Measurements from ENCODE around the gene COL27A1. TPM values are rescaled to one million over a fixed set of nuclear protein-coding genes. Genes with fewer than 3 reads are reported as not detected.

COL27A1 gene
- total RNA-seq, 1 donor from 2014 or later, result 0.33 TPM

DNA sequence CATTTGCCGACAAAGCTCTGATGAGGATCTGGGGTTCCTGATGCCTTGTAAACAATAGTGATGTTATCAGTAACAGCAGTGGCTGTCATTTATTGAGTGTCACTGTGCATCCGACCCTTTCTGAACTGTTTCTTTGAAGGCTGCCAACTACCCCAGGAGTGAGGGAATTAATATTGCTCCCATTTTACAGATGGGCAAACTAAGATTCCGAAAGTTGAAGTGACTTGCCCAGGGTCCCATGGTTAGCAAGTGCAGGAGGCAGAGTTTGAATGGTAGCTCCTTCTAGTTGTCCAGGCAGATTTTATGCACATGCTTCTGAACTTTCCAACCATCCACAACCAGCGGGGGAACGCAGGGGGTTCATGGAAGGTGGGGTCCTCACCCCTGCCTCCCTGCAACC is 81.9 kb downstream of the COL27A1 start:
- H3K9me3 Mint-ChIP-seq, result no peaks in the 10 kb centered on the region
- H3K27ac Mint-ChIP-seq, result no peak overlapping the region
- DNase-seq (no peak), ATAC-seq (ENCODE audit: low read depth) (no peak)
- intact Hi-C loops (cut with micrococcal nuclease), result no loop called here
- TF ChIP-seq, protein P1, sequence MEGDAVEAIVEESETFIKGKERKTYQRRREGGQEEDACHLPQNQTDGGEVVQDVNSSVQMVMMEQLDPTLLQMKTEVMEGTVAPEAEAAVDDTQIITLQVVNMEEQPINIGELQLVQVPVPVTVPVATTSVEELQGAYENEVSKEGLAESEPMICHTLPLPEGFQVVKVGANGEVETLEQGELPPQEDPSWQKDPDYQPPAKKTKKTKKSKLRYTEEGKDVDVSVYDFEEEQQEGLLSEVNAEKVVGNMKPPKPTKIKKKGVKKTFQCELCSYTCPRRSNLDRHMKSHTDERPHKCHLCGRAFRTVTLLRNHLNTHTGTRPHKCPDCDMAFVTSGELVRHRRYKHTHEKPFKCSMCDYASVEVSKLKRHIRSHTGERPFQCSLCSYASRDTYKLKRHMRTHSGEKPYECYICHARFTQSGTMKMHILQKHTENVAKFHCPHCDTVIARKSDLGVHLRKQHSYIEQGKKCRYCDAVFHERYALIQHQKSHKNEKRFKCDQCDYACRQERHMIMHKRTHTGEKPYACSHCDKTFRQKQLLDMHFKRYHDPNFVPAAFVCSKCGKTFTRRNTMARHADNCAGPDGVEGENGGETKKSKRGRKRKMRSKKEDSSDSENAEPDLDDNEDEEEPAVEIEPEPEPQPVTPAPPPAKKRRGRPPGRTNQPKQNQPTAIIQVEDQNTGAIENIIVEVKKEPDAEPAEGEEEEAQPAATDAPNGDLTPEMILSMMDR (IDR thresholded peaks at IDR 0.05), result no peak
- H3K4me1 Mint-ChIP-seq, result no peaks in the 10 kb centered on the region
- no peak overlapping the region for H3K4me3 Mint-ChIP-seq
- H3K36me3 Mint-ChIP-seq (ENCODE audit: low read depth), result no peaks in the 10 kb centered on the region
- CTCF ChIA-PET, result no interaction called here
- POLR2A ChIA-PET, result no interaction called here
- H3K27me3 Mint-ChIP-seq, result peaks cover 11% of the 10 kb centered on the region

- H3K36me3 Mint-ChIP-seq (ENCODE audit: low read depth), result no peaks in the 10 kb centered on the region
- intact Hi-C loops (cut with micrococcal nuclease), result no loop called here
- DNase-seq, result no peak
- H3K27ac Mint-ChIP-seq, result no peak overlapping the region
- peaks cover 11% of the 10 kb centered on the region for H3K27me3 Mint-ChIP-seq
- H3K4me1 Mint-ChIP-seq, result no peaks in the 10 kb centered on the region
- ChIA-PET CTCF (no interaction called here), POLR2A (no interaction called here)
- no peak for ATAC-seq (ENCODE audit: low read depth)
- no peaks in the 10 kb centered on the region for H3K9me3 Mint-ChIP-seq
- no peak overlapping the region for H3K4me3 Mint-ChIP-seq
- TF ChIP-seq, protein P1 (IDR thresholded peaks at IDR 0.05), result no peak
Measured at GRCh38 chr9:114237781-114238180, 82.4 kb downstream of the COL27A1 start.

GRCh38 chr9:114238472-114238871 is 83.1 kb downstream of the COL27A1 start:
- ATAC-seq (ENCODE audit: low read depth) (no peak), DNase-seq (no peak)
- H3K9me3 Mint-ChIP-seq, result no peaks in the 10 kb centered on the region
- ChIA-PET POLR2A (no interaction called here), CTCF (no interaction called here)
- no peaks in the 10 kb centered on the region for H3K36me3 Mint-ChIP-seq (ENCODE audit: low read depth)
- H3K27ac Mint-ChIP-seq, result no peak overlapping the region
- no peak overlapping the region for H3K4me3 Mint-ChIP-seq
- intact Hi-C loops (cut with micrococcal nuclease), result no loop called here
- H3K4me1 Mint-ChIP-seq, result no peaks in the 10 kb centered on the region
- TF ChIP-seq, protein P1 (IDR thresholded peaks at IDR 0.05), result no peak
- H3K27me3 Mint-ChIP-seq, result peaks cover 11% of the 10 kb centered on the region

DNA sequence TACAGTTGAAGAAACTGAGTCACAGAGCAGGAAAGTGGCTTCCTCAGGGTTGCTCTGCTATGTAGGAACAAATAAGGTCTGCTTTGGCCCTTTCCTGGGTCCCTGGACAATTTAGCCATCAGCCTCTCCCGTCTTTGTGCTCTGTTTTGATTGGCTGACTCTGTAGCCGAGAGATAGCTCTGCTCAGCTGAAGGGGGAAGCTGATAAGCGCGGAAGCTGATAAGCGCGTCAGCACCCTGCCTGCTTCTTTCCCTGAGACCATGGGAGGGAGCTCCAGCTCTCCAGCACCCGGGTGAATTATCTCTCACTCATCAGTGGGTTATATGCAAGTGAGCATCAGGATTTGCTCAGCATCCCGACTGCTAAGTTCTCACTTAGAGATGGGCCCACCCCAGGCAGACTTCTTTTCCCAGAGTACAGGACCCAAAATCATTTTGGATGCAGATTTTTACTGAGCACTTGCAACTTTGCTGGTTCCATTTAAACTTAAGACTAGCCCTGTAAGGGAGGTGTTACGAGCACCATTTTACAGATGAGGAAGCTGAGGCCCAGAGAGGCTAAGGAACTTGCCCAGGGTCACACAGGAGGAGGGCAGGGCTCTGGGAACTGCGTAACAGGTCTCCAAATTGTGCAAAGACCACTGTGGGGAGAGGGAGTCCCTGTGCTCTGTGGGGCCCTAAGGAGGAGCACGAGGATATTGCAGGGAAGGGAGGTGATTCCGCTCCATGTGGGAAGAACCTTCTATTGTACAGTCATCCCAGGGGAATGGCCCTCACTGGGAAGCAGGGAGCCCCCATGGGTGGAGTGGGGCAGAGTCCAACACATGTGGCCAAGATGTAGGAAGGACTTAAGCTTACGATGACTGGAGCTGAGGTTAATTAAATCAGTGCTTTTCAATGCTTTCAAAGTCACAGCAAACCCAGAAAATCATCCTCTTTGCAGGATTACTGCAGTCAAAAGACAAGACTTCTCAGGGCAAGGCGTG is 83.8 kb downstream of the COL27A1 start:
- POLR2A ChIA-PET, result no interaction called here
- TF ChIP-seq, protein P1 (IDR thresholded peaks at IDR 0.05), result no peak

DNA sequence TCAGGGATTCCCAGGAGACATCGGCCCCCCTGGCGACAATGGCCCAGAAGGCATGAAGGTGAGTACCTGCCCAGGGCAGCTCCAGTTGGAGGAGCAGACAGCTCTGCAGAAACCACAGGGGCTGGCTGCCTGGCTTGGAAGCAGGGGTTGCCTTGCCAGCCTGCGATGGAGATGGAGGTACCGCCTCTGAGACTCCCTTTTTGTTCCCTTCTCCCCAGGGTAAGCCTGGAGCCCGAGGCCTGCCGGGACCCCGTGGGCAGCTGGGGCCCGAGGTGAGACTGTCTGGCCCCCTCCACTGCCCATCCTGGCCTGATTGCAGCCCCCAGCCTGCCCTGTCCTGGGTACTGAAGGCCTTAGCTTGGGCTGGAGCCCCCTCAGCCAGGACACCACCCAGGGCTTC is 84.9 kb downstream of the COL27A1 start:
- CTCF ChIA-PET, result no interaction called here
- Mint-ChIP-seq H3K4me3 (no peak overlapping the region), H3K9me3 (no peaks in the 10 kb centered on the region), H3K4me1 (no peaks in the 10 kb centered on the region), H3K36me3 (ENCODE audit: low read depth) (no peaks in the 10 kb centered on the region), H3K27ac (no peak overlapping the region), H3K27me3 (peaks cover 9% of the 10 kb centered on the region)
- TF ChIP-seq, protein P1 (IDR thresholded peaks at IDR 0.05), result no peak
- ATAC-seq (ENCODE audit: low read depth) (no peak), DNase-seq (no peak)
- POLR2A ChIA-PET, result no interaction called here
- intact Hi-C loops (cut with micrococcal nuclease), result no loop called here

More for the DNA sequence above, 83.8 kb downstream of the COL27A1 start:
- H3K4me1 Mint-ChIP-seq, result no peaks in the 10 kb centered on the region
- H3K27ac Mint-ChIP-seq, result no peak overlapping the region
- no peak for DNase-seq
- CTCF ChIA-PET, result no interaction called here
- ATAC-seq (ENCODE audit: low read depth), result no peak
- intact Hi-C loops (cut with micrococcal nuclease), result no loop called here
- H3K9me3 Mint-ChIP-seq, result no peaks in the 10 kb centered on the region
- H3K27me3 Mint-ChIP-seq, result peaks cover 9% of the 10 kb centered on the region
- H3K36me3 Mint-ChIP-seq (ENCODE audit: low read depth), result no peaks in the 10 kb centered on the region
- no peak overlapping the region for H3K4me3 Mint-ChIP-seq

Data from activated B cell treated with CpG ODN at 0.5 μM for 24 hours (primary cell).